C4-2B (cell line): Measurements from ENCODE around the gene ILF3.
"Not testable (repeated sequence)": the region's sequence is repeated elsewhere in the genome, so short reads cannot be mapped to it uniquely, and the experiment has no call there.

Source experiments
- H3K27ac ChIP-seq: fragments of 450-650 bp; 2 replicates; pipeline ENCODE4 v1.5.1; 2017
- CTCF ChIP-seq: fragments of 450-650 bp; conservative IDR thresholded peaks from 2 replicates; pipeline ENCODE4 v1.5.1; 2017; ENCODE audit warnings: mild to moderate bottlenecking
- ZFX ChIP-seq: fragments of 450-650 bp; IDR thresholded peaks from 2 replicates; pipeline ENCODE4 v1.6.1; 2017

ILF3 gene

GRCh38 chr19:10669246-10669645, 15.1 kb downstream of the ILF3 start:
- H3K27ac ChIP-seq = no peak overlapping the region
- no peak for TF ChIP-seq CTCF

GRCh38 chr19:10670182-10670581, 16.0 kb downstream of the ILF3 start:
- TF ChIP-seq ZFX = no peak
- TF ChIP-seq CTCF = no peak
- no peak overlapping the region for H3K27ac ChIP-seq

- H3K27ac ChIP-seq = no peak overlapping the region; the same call in 1 of the 2 replicates
Measured at GRCh38 chr19:10670876-10671804, 17.0 kb downstream of the ILF3 start.

GRCh38 chr19:10671922-10672321, 17.8 kb downstream of the ILF3 start:
- not testable (repeated sequence) for H3K27ac ChIP-seq

More at GRCh38 chr19:10670876-10671804, 17.0 kb downstream of the ILF3 start:
- TF ChIP-seq ZFX = no peak
- no peak for TF ChIP-seq CTCF

GRCh38 chr19:10675214-10675613, 21.1 kb downstream of the ILF3 start:
- not testable (repeated sequence) for H3K27ac ChIP-seq

GRCh38 chr19:10677751-10678150, 23.6 kb downstream of the ILF3 start:
- TF ChIP-seq CTCF = no peak
- no peak for TF ChIP-seq ZFX

GRCh38 chr19:10678813-10679212, 24.7 kb downstream of the ILF3 start:
- TF ChIP-seq CTCF = no peak
- TF ChIP-seq ZFX = no peak
- H3K27ac ChIP-seq = no peak overlapping the region

More at GRCh38 chr19:10677751-10678150, 23.6 kb downstream of the ILF3 start:
- H3K27ac ChIP-seq = peak overlapping the region; percentile 18

- TF ChIP-seq ZFX = no peak
- TF ChIP-seq CTCF = no peak
- H3K27ac ChIP-seq = no peak overlapping the region
Measured at GRCh38 chr19:10679743-10680142, 25.6 kb downstream of the ILF3 start.
